GM06990 (cell line): ENCODE results near the gene TMEM11.

ENCODE experiments used
- DNase-seq: peaks from one replicate; pipeline ENCODE4 v3.0.0-alpha.2; 2011; ENCODE audit not compliant: insufficient read length; ENCODE audit errors: extremely low read depth
- H3K27me3 ChIP-seq: replicated peaks from 2 replicates; pipeline ENCODE4 v1.6.0; 2011; ENCODE audit warnings: low read length; ENCODE audit not compliant: control insufficient read depth, insufficient read depth
- H3K36me3 ChIP-seq: 2 replicates; pipeline ENCODE4 v1.5.1; 2011; ENCODE audit warnings: low read length; ENCODE audit not compliant: control insufficient read depth, insufficient read depth
- H3K4me3 ChIP-seq: replicated peaks from 2 replicates; pipeline ENCODE4 v1.5.1; 2011; ENCODE audit warnings: low read depth, mild to moderate bottlenecking, control low read depth, low read length
- CTCF ChIP-seq: IDR thresholded peaks from 2 replicates; pipeline ENCODE4 v1.5.1; 2011; ENCODE audit warnings: low read length, control low read depth, mild to moderate bottlenecking, inconsistent platforms; ENCODE audit not compliant: insufficient read depth, poor library complexity, severe bottlenecking

Gene TMEM11

GRCh38 chr17:21202512-21202911, 11.4 kb downstream of the TMEM11 start:
- no peak for TF ChIP-seq CTCF
- peaks cover 8% of the 10 kb centered on the region for H3K36me3 ChIP-seq
- no peaks in the 10 kb centered on the region for H3K27me3 ChIP-seq
- no peak for DNase-seq
- no peak overlapping the region for H3K4me3 ChIP-seq

- no peak for DNase-seq
- no peaks in the 10 kb centered on the region for H3K27me3 ChIP-seq
- H3K4me3 ChIP-seq, result no peak overlapping the region
- no peak for TF ChIP-seq CTCF
- H3K36me3 ChIP-seq, result peaks cover 11% of the 10 kb centered on the region
Measured at GRCh38 chr17:21201874-21202273, 12.1 kb downstream of the TMEM11 start.

GRCh38 chr17:21201298-21201595, 12.7 kb downstream of the TMEM11 start:
- peaks cover 11% of the 10 kb centered on the region for H3K36me3 ChIP-seq
- no peak overlapping the region for H3K4me3 ChIP-seq
- no peaks in the 10 kb centered on the region for H3K27me3 ChIP-seq
- no peak for DNase-seq
- no peak for TF ChIP-seq CTCF

- H3K4me3 ChIP-seq, result no peak overlapping the region
- no peak for DNase-seq
- peaks cover 11% of the 10 kb centered on the region for H3K36me3 ChIP-seq
- no peak for TF ChIP-seq CTCF
- H3K27me3 ChIP-seq, result no peaks in the 10 kb centered on the region
Measured at GRCh38 chr17:21200590-21201297, 13.2 kb downstream of the TMEM11 start.

GRCh38 chr17:21199856-21200255, 14.1 kb downstream of the TMEM11 start:
- DNase-seq, result no peak
- no peak for TF ChIP-seq CTCF
- Histone ChIP-seq H3K4me3 (no peak overlapping the region), H3K27me3 (no peaks in the 10 kb centered on the region), H3K36me3 (peaks cover 11% of the 10 kb centered on the region)

DNA sequence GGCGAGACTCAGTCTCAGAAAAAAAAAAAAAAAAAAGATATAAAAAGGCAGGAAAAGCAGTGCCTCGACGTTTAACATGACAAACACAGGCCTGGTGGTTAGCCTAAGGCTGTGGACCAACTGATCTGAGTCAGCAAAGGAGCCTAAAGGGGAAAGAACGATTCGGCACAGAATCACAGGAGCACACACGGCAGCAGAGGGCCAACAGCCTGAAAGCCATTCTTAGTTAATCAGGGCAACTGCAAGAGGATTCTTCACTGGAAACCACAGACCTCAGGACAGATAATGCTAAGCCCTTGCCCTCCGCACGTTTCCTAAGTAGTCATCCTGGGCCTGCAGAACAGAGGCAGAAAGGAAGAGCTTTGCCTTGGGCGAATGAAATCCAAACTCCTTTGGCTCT, 14.7 kb downstream of the TMEM11 start:
- DNase-seq, result no peak
- Histone ChIP-seq H3K27me3 (no peaks in the 10 kb centered on the region), H3K4me3 (no peak overlapping the region), H3K36me3 (peaks cover 12% of the 10 kb centered on the region)
- no peak for TF ChIP-seq CTCF
